ENCODE results near the gene TUBB2A. TPM values are rescaled to one million over a fixed set of nuclear protein-coding genes. Genes with fewer than 3 reads are reported as not detected.

TUBB2A gene
- total RNA-seq, 1 experiment from 2014 or later = 70.2 TPM

GRCh38 chr6:3109761-3110160 is 47.6 kb downstream of the TUBB2A start:
- H3K27me3 ChIP-seq (ENCODE audit: low read length) = no peaks in the 10 kb centered on the region
- H3K4me1 ChIP-seq (ENCODE audit: insufficient read depth, low read length) = no peaks in the 10 kb centered on the region
- no peaks in the 10 kb centered on the region for H3F3A ChIP-seq (ENCODE audit: low read length, unreplicated experiment)
- ATAC-seq (no peak), DNase-seq (no peak)
- peaks cover 44% of the 10 kb centered on the region for H3K36me3 ChIP-seq (ENCODE audit: low read depth, low read length)
- TF ChIP-seq EZH2 (IDR thresholded peaks at IDR 0.05; ENCODE audit: low read length, unreplicated experiment) = no peak
- no peak for TF ChIP-seq EZH2phosphoT487 (IDR thresholded peaks at IDR 0.05; ENCODE audit: borderline replicate concordance, low read length)
- no peak for TF ChIP-seq CTCF (conservative IDR thresholded peaks at IDR 0.05; ENCODE audit: low read depth, low read length)
- H3K9me3 ChIP-seq (ENCODE audit: low read length) = no peaks in the 10 kb centered on the region
- no peak overlapping the region for H3K4me2 ChIP-seq (ENCODE audit: low read length)
- H3K27ac ChIP-seq (ENCODE audit: low read length) = no peak overlapping the region
- BruUV-seq (replicated peaks) = no TSS peak
- ChIA-PET CTCF (no interaction called here), POLR2A (ENCODE audit: unreplicated experiment) (no interaction called here)
- intact Hi-C loops (cut with micrococcal nuclease) = no loop called here
- no peak overlapping the region for H3K9ac ChIP-seq (ENCODE audit: low read length)
- H4K20me1 ChIP-seq (ENCODE audit: low read length) = no peaks in the 10 kb centered on the region
- H3K4me3 ChIP-seq (ENCODE audit: low read length) = no peak overlapping the region
- no peaks in the 10 kb centered on the region for H3K79me2 ChIP-seq (ENCODE audit: low read length)
- H2AFZ ChIP-seq (ENCODE audit: low read length) = no peak overlapping the region
- H3K9me2 ChIP-seq (replicated peaks; ENCODE audit: low read length) = no peaks in the 10 kb centered on the region

- Histone ChIP-seq H3K9ac (ENCODE audit: low read length) (no peak overlapping the region), H3K9me3 (ENCODE audit: low read length) (no peaks in the 10 kb centered on the region), H3K4me3 (ENCODE audit: low read length) (no peak overlapping the region), H3K4me1 (ENCODE audit: insufficient read depth, low read length) (no peaks in the 10 kb centered on the region), H4K20me1 (ENCODE audit: low read length) (no peaks in the 10 kb centered on the region), H3K27me3 (ENCODE audit: low read length) (no peaks in the 10 kb centered on the region), H3K4me2 (ENCODE audit: low read length) (no peak overlapping the region), H3K79me2 (ENCODE audit: low read length) (no peaks in the 10 kb centered on the region), H3K27ac (ENCODE audit: low read length) (no peak overlapping the region), H3F3A (ENCODE audit: low read length, unreplicated experiment) (no peaks in the 10 kb centered on the region), H3K36me3 (ENCODE audit: low read depth, low read length) (peaks cover 47% of the 10 kb centered on the region), H2AFZ (ENCODE audit: low read length) (no peak overlapping the region), H3K9me2 (replicated peaks; ENCODE audit: low read length) (no peaks in the 10 kb centered on the region)
- intact Hi-C loops (cut with micrococcal nuclease) = no loop called here
- TF ChIP-seq EZH2 (IDR thresholded peaks at IDR 0.05; ENCODE audit: low read length, unreplicated experiment) (no peak), EZH2phosphoT487 (IDR thresholded peaks at IDR 0.05; ENCODE audit: borderline replicate concordance, low read length) (no peak), CTCF (conservative IDR thresholded peaks at IDR 0.05; ENCODE audit: low read depth, low read length) (no peak)
- ChIA-PET POLR2A (ENCODE audit: unreplicated experiment) (no interaction called here), CTCF (no interaction called here)
- DNase-seq = no peak
- no peak for ATAC-seq
- BruUV-seq (replicated peaks) = no TSS peak
These were observed 48.5 kb downstream of the TUBB2A start for GRCh38 chr6:3108746-3109414.

Other genes with a start within 250 kb of the TUBB2A start
- gene SERPINB6, start 186.0 kb downstream of the TUBB2A start, total RNA-seq (2014; rRNA removed) = 119 and 140 TPM in 2 replicates
- gene NQO2, start 157.7 kb downstream of the TUBB2A start, total RNA-seq (2014; rRNA removed) = 21.5 and 26.8 TPM in 2 replicates
- gene RIPK1, start 89.0 kb downstream of the TUBB2A start, total RNA-seq (2014; rRNA removed) = 14.5 and 17.7 TPM in 2 replicates
- gene BPHL, start 38.8 kb downstream of the TUBB2A start, total RNA-seq (2014; rRNA removed) = 15.7 and 15.8 TPM in 2 replicates
- gene TUBB2B, start 70.1 kb upstream of the TUBB2A start, total RNA-seq (2014; rRNA removed) = 5.1 and 6.5 TPM in 2 replicates
- gene PSMG4, start 101.4 kb upstream of the TUBB2A start, total RNA-seq (2014; rRNA removed) = 51.9 and 63.3 TPM in 2 replicates